ENCODE measurements around the gene CCNY. TPM values are rescaled to one million over a fixed set of nuclear protein-coding genes. Genes with fewer than 3 reads are reported as not detected.

CCNY gene
- total and polyA plus RNA-seq, 2 of the 13 experiments (the other 11 are each of a cell fraction or from before 2014, with no cell fraction given) = 48.2 to 54.7 TPM

GRCh38 chr10:35391153-35391953 lies 55.0 kb downstream of the CCNY start:
- DNase-seq (ENCODE audit: low spot score) = peak; percentile 19
- no peak for FAIRE-seq
- Histone ChIP-seq H3K9ac (ENCODE audit: insufficient read depth, low read depth, low read length) (no peak overlapping the region), H3K79me2 (ENCODE audit: insufficient read depth, low read length) (peaks cover 97% of the 10 kb centered on the region), H3K4me3 (replicated peaks in 1 of 3; ENCODE audit: insufficient read depth in 1 of 3, low read depth in 2 of 3, low read length in 3 of 3) (no peak overlapping the region), H3K4me1 (ENCODE audit: insufficient read depth, low read length) (peaks cover 87% of the 10 kb centered on the region), H3K9me3 (ENCODE audit: low read length) (peaks cover 10% of the 10 kb centered on the region; the same call in 1 of the 2 replicates), H3K27ac (ENCODE audit: extremely low read length, insufficient read depth, low read length) (no peak overlapping the region), H3K4me2 (ENCODE audit: low read depth, low read length) (peak overlapping the region; percentile 4; the same call in 1 of the 2 replicates), H2AFZ (ENCODE audit: low read length) (no peak overlapping the region), H3K27me3 (ENCODE audit: control insufficient read depth in 1 of 2, insufficient read depth in 2 of 2, low read length in 2 of 2) (no peaks in the 10 kb centered on the region), H4K20me1 (ENCODE audit: insufficient read depth, low read length) (no peaks in the 10 kb centered on the region; the same call in 1 of the 2 replicates), H3K36me3 (replicated peaks in 1 of 2; ENCODE audit: control insufficient read depth in 1 of 2, insufficient read depth in 2 of 2, low read length in 2 of 2) (no peaks in the 10 kb centered on the region)
- ChIA-PET POLR2A (no interaction called here), CTCF (ENCODE audit: low intra/inter-chr PET ratio, low total read pairs) (no interaction called here)
- no TSS peak for BruUV-seq (replicated peaks)
- no peak for ATAC-seq
- WGBS (ENCODE audit: low lambda C conversion rate) = 81% methylated on average over 9 of the region's 9 CpGs
- intact Hi-C loops (cut with micrococcal nuclease; ENCODE audit: unreplicated experiment) = no loop called here
- in situ Hi-C loops (cut with HindIII; ENCODE audit: extremely low pct_ligation_motif_present, low pct_unique_long_range_greater_than_20kb) = no loop called here
- TF ChIP-seq THYN1 (CRISPR knock-in tag; IDR thresholded peaks at IDR 0.05; ENCODE audit: borderline replicate concordance, low read depth) = no peak
- peak; percentile 93 for TF ChIP-seq ELF3 (CRISPR knock-in tag; IDR thresholded peaks at IDR 0.05)
- TF ChIP-seq MYPOP (CRISPR knock-in tag; IDR thresholded peaks at IDR 0.05) = no peak
- no peak for TF ChIP-seq ZNF709 (CRISPR knock-in tag; IDR thresholded peaks at IDR 0.05)
- no peak for TF ChIP-seq REL (CRISPR knock-in tag; conservative IDR thresholded peaks at IDR 0.05)
- no peak for TF ChIP-seq ZNF792 (CRISPR knock-in tag; IDR thresholded peaks at IDR 0.05)
- no peak for TF ChIP-seq TRIM22 (IDR thresholded peaks at IDR 0.05)
- no peak for TF ChIP-seq ZNF761 (CRISPR knock-in tag; conservative IDR thresholded peaks at IDR 0.05)
- no peak for TF ChIP-seq ZUFSP (CRISPR knock-in tag; IDR thresholded peaks at IDR 0.05; ENCODE audit: borderline replicate concordance)
- no peak for TF ChIP-seq ZSCAN12 (CRISPR knock-in tag; IDR thresholded peaks at IDR 0.05)
- TF ChIP-seq PATZ1 (CRISPR knock-in tag; IDR thresholded peaks at IDR 0.05) = no peak
- TF ChIP-seq ATF7-NPFF (CRISPR knock-in tag; IDR thresholded peaks at IDR 0.05; ENCODE audit: low read depth) = no peak
- TF ChIP-seq ZMYM4 (CRISPR knock-in tag; IDR thresholded peaks at IDR 0.05) = peak; percentile 52
- TF ChIP-seq TEAD3 (CRISPR knock-in tag; optimal IDR thresholded peaks at IDR 0.05; ENCODE audit: borderline replicate concordance) = no peak
- 0 out of 2 replicates have a peak, but pooled peaks have one; percentile 50 for TF ChIP-seq NR2F2 (IDR thresholded peaks at IDR 0.05; ENCODE audit: borderline replicate concordance, low read depth)
- no peak for TF ChIP-seq SOX13 (IDR thresholded peaks at IDR 0.05)
- no peak; a peak in 1 of 4 replicates for TF ChIP-seq SOX13 (CRISPR knock-in tag; conservative IDR thresholded peaks at IDR 0.05 in 1 of 2, IDR thresholded peaks at IDR 0.05 in 1 of 2)
- no peak for TF ChIP-seq TCF12 (IDR thresholded peaks at IDR 0.05)
- no peak for TF ChIP-seq TCF12 (CRISPR knock-in tag; IDR thresholded peaks at IDR 0.05)

Data from HepG2 (cell line).